HepG2 (cell line): Measurements from ENCODE around the gene CDHR5. TPM values are rescaled to one million over a fixed set of nuclear protein-coding genes. Genes with fewer than 3 reads are reported as not detected.

Source experiments
- ATAC-seq: fragments of 200-7000 bp; cut with Tn5 transposase; 3 replicates; pipeline ENCODE4 v1.9.1; 2020; ENCODE audit warnings: mild to moderate bottlenecking, moderate library complexity
- BruUV-seq: library from RNA; stranded (reverse); fragments of 400-500 nt; replicated peaks from 2 replicates; lab custom pipeline; 2021; lab: Mats Ljungman, UMichigan
- CTCF ChIA-PET: fragments of 300-600 bp; formaldehyde crosslinking; extraction: SDS; loops from one replicate; lab custom pipeline; 2021; ENCODE audit warnings: low total read pairs, inconsistent platforms, low intra/inter-chr PET ratio; lab: Yijun Ruan, JAX
- POLR2A ChIA-PET: fragments of 350-600 bp; sonication (Branson Sonifier 250); formaldehyde crosslinking; loops from one replicate; lab custom pipeline; 2020; ENCODE audit warnings: antibody characterized with exemption, inconsistent platforms; lab: Yijun Ruan, JAX
- DNase-seq: peaks from one replicate; pipeline ENCODE4 v3.0.0-alpha.2; 2015; ENCODE audit warnings: low spot score
- FAIRE-seq: peaks from 3 replicates; lab custom pipeline; 2011; peaks lifted over from hg19 to GRCh38; lab: Jason Lieb, UNC
- H2AFZ ChIP-seq: one replicate; pipeline ENCODE4 v1.6.1; 2011; ENCODE audit warnings: low read length, inconsistent platforms
- H3K27ac ChIP-seq: fragments of 300-600 bp; 3 replicates; pipeline ENCODE4 v1.8.0; 2011; ENCODE audit warnings: mixed run types, mild to moderate bottlenecking, mixed read lengths, low read length, inconsistent platforms; ENCODE audit not compliant: insufficient read depth; ENCODE audit errors: extremely low read length
- H3K27me3 ChIP-seq, 2 experiments: fragments of 200-600 bp in 1 of 2; 2 replicates in 1 of 2; 3 replicates in 1 of 2; pipeline versions ENCODE4 v1.6.0 to v1.8.0; 2011; ENCODE audit warnings: low read length in 2 of 2, mild to moderate bottlenecking in 2 of 2, moderate library complexity in 2 of 2, inconsistent platforms in 1 of 2; ENCODE audit not compliant: insufficient read depth in 2 of 2, control insufficient read depth in 1 of 2
- H3K36me3 ChIP-seq, 2 experiments: fragments of 200-600 bp in 1 of 2; replicated peaks in 1 of 2; 2 replicates in 1 of 2; 3 replicates in 1 of 2; pipeline versions ENCODE4 v1.5.1 to v1.8.0; 2011; ENCODE audit warnings: low read length in 2 of 2, inconsistent platforms in 1 of 2; ENCODE audit not compliant: insufficient read depth in 2 of 2, control insufficient read depth in 1 of 2
- H3K4me1 ChIP-seq: 2 replicates; pipeline ENCODE4 v1.5.1; 2012; ENCODE audit warnings: low read length, inconsistent platforms; ENCODE audit not compliant: insufficient read depth
- H3K4me2 ChIP-seq: 2 replicates; pipeline ENCODE4 v1.6.0; 2011; ENCODE audit warnings: low read depth, low read length, inconsistent platforms
- H3K4me3 ChIP-seq, 3 experiments: fragments of 200-600 bp in 1 of 3; sonication (generic), shearing (Covaris generic) in 1 of 3; replicated peaks in 1 of 3; 2 replicates each; pipeline ENCODE4 v1.5.1; 2011 to 2016; ENCODE audit warnings: low read length in 3 of 3, inconsistent platforms in 2 of 3, low read depth in 2 of 3, mild to moderate bottlenecking in 2 of 3, control low read depth in 1 of 3, mixed read lengths in 1 of 3; ENCODE audit not compliant: insufficient read depth in 1 of 3
- H3K79me2 ChIP-seq: one replicate; pipeline ENCODE4 v1.6.1; 2011; ENCODE audit warnings: low read length, inconsistent platforms; ENCODE audit not compliant: insufficient read depth
- H3K9ac ChIP-seq: 2 replicates; pipeline ENCODE4 v1.6.0; 2011; ENCODE audit warnings: mild to moderate bottlenecking, low read depth, low read length, inconsistent platforms; ENCODE audit not compliant: insufficient read depth
- H3K9me3 ChIP-seq: 2 replicates; pipeline ENCODE4 v1.5.1; 2012; ENCODE audit warnings: mild to moderate bottlenecking, low read length
- H4K20me1 ChIP-seq: 2 replicates; pipeline ENCODE4 v1.6.0; 2011; ENCODE audit warnings: inconsistent platforms, mild to moderate bottlenecking, low read length, moderate library complexity; ENCODE audit not compliant: insufficient read depth
- ATF1 ChIP-seq: IDR thresholded peaks from 2 replicates; pipeline ENCODE4 v1.6.1; 2016; ENCODE audit warnings: mild to moderate bottlenecking, control low read depth
- BHLHE40 ChIP-seq: IDR thresholded peaks from 2 replicates; pipeline ENCODE4 v1.6.1; 2011; ENCODE audit warnings: low read length, improper control_type of control experiment
- ERF ChIP-seq: IDR thresholded peaks from 2 replicates; pipeline ENCODE4 v1.6.1; 2018; ENCODE audit warnings: missing biosample characterization, missing genetic modification reagents
- GABPB1 ChIP-seq: IDR thresholded peaks from 2 replicates; pipeline ENCODE4 v1.6.1; 2016; ENCODE audit warnings: mild to moderate bottlenecking, missing genetic modification reagents, moderate library complexity, missing compliant biosample characterization
- HOXD1 ChIP-seq: sonication (generic); formaldehyde crosslinking; IDR thresholded peaks from 2 replicates; pipeline ENCODE4 v1.5.0; 2020; ENCODE audit warnings: missing genetic modification reagents
- IRF2 ChIP-seq: IDR thresholded peaks from 2 replicates; pipeline ENCODE4 v1.6.1; 2018; ENCODE audit warnings: missing genetic modification reagents, missing compliant biosample characterization
- MATR3 ChIP-seq: sonication (generic); formaldehyde crosslinking; IDR thresholded peaks from 2 replicates; pipeline ENCODE4 v1.4.0; 2020; ENCODE audit warnings: missing genetic modification reagents
- PAWR ChIP-seq: sonication (generic); formaldehyde crosslinking; IDR thresholded peaks from 2 replicates; pipeline ENCODE4 v1.4.0; 2020; ENCODE audit warnings: missing genetic modification reagents, mild to moderate bottlenecking, borderline replicate concordance
- PCBP2 ChIP-seq: fragments of 200-400 bp; formaldehyde crosslinking; optimal IDR thresholded peaks from 2 replicates; pipeline ENCODE3; 2018; ENCODE audit warnings: low read length, low read depth; ENCODE audit not compliant: poor library complexity, severe bottlenecking
- TRIM24 ChIP-seq: sonication (generic); formaldehyde crosslinking; IDR thresholded peaks from 2 replicates; pipeline ENCODE4 v1.8.0; 2022; ENCODE audit warnings: mild to moderate bottlenecking, missing genetic modification reagents
- ZC3H13 ChIP-seq: sonication (generic); formaldehyde crosslinking; IDR thresholded peaks from 2 replicates; pipeline ENCODE4 v1.8.1; 2023; ENCODE audit warnings: mild to moderate bottlenecking, missing genetic modification reagents, moderate library complexity
- ZFP36 ChIP-seq: fragments of 150-350 bp; IDR thresholded peaks from 2 replicates; pipeline ENCODE4 v1.6.1; 2018; ENCODE audit warnings: borderline replicate concordance, low read length, low read depth; ENCODE audit not compliant: partially characterized antibody
- ZIK1 ChIP-seq: sonication (generic); formaldehyde crosslinking; IDR thresholded peaks from 2 replicates; pipeline ENCODE4 v1.5.0; 2020; ENCODE audit warnings: mild to moderate bottlenecking, low read depth, missing genetic modification reagents, borderline replicate concordance
- ZNF160 ChIP-seq: sonication (generic); formaldehyde crosslinking; IDR thresholded peaks from 2 replicates; pipeline ENCODE4 v1.8.0; 2022; ENCODE audit warnings: mild to moderate bottlenecking, inconsistent platforms, missing genetic modification reagents
- ZNF263 ChIP-seq: sonication (generic); formaldehyde crosslinking; IDR thresholded peaks from 2 replicates; pipeline ENCODE4 v1.4.0; 2020; ENCODE audit warnings: missing genetic modification reagents
- ZNF550 ChIP-seq: sonication (generic); formaldehyde crosslinking; IDR thresholded peaks from 2 replicates; pipeline ENCODE4 v1.4.0; 2020; ENCODE audit warnings: mild to moderate bottlenecking, missing genetic modification reagents, borderline replicate concordance
- ZNF616 ChIP-seq: sonication (generic); formaldehyde crosslinking; IDR thresholded peaks from 2 replicates; pipeline ENCODE4 v1.5.0; 2020; ENCODE audit warnings: low read depth, mild to moderate bottlenecking, missing genetic modification reagents
- ZNF674 ChIP-seq: sonication (generic); formaldehyde crosslinking; IDR thresholded peaks from 2 replicates; pipeline ENCODE4 v1.5.0; 2020; ENCODE audit warnings: low read depth, mild to moderate bottlenecking, missing genetic modification reagents
- ZNF841 ChIP-seq: sonication (generic); formaldehyde crosslinking; IDR thresholded peaks from 2 replicates; pipeline ENCODE4 v1.8.1; 2023; ENCODE audit warnings: missing genetic modification reagents, borderline replicate concordance
- whole genome bisulfite sequencing: methylation state at CpG from one replicate; pipeline ENCODE4 v1.1.6; 2017; ENCODE audit warnings: low lambda C conversion rate; 5-methylcytosine and 5-hydroxymethylcytosine counted together
- in situ Hi-C: cut with HindIII; loops from 2 replicates; pipeline ENCODE4 v1.10.0; 2017; ENCODE audit warnings: low pct_unique_long_range_greater_than_20kb; ENCODE audit not compliant: extremely low pct_ligation_motif_present
- intact Hi-C: fragments of 100-400 bp; cut with micrococcal nuclease; formaldehyde crosslinking; loops from one replicate; pipeline ENCODE4 v1.10.0; 2022; ENCODE audit not compliant: unreplicated experiment
- polyA plus RNA-seq, 8 experiments: library from polyadenylated mRNA; depleted of rRNA in 3 of 8; stranded (reverse) in 7 of 8; unstranded in 1 of 8; fragments of >200 nt; fragmentation: Illumina TruSeq in 4 of 8; extraction: Trizol in 4 of 8; gene quantifications; 2 replicates each; pipeline versions ENCODE4 v1.2.1 to v1.2.3, GENCODE V29; 2011 to 2016; ENCODE audit warnings: low read depth in 4 of 8, missing spikeins in 1 of 8, mixed read lengths in 1 of 8; ENCODE audit not compliant: insufficient read depth in 1 of 8
- total RNA-seq, 5 experiments: library from RNA; depleted of rRNA; stranded (reverse); fragments of >200 nt; fragmentation: Illumina TruSeq; extraction: Trizol; gene quantifications; 2 replicates each; pipeline ENCODE4 v1.2.3, GENCODE V29; 2016; ENCODE audit warnings: low read depth in 1 of 5
- TF ChIP-seq, protein P1 (sequence below): sonication (generic); formaldehyde crosslinking; IDR thresholded peaks from 2 replicates; pipeline ENCODE4 v1.9.0; 2021; ENCODE audit warnings: mild to moderate bottlenecking, missing genetic modification reagents

The CDHR5 gene
- total and polyA plus RNA-seq, 2 of the 13 experiments (the other 11 are each of a cell fraction or from before 2014, with no cell fraction given), result 0.46 to 0.71 TPM

DNA sequence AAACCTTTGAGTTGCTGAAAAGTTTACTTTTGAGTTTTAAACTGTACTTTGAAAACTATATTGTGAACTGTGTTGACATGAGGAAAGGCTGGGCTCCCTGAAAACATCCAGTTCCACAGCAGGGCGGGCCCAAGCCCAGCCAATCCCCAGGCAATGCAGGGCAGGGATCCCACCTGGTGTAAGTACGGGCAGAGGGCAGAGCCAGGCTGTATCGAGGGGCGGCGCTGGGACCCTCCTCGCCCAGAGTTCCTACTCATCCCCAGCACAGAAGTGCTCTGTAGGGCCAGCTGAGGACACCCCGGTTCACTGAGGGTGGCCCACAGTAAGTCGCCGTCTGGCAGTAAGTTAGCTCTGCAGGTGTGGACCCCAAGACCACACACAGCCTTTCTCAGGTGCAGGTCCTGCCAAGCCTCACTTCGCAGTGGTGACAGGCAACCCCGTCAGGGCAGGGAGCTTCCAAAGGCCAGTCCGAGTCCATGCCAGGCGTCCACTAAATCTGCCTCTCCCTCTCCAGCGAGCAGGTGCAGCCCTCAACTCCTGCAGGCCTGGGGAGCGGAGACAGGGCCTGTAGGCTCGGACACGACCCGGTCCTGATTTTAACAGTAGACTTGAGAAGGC is 57.6 kb downstream of the CDHR5 start:
- in situ Hi-C loops (no loop called here), intact Hi-C loops (no loop called here)
- no peak for DNase-seq
- Histone ChIP-seq H3K27me3 (no peaks in the 10 kb centered on the region; a peak in 2 of 5 replicates), H3K9me3 (no peaks in the 10 kb centered on the region), H3K4me3 (peak overlapping the region; percentile 75 to 97 (median 96)), H2AFZ (no peak overlapping the region), H3K9ac (peak overlapping the region; percentile 75), H3K27ac (peak overlapping the region; percentile 3), H3K4me1 (peaks cover 71% of the 10 kb centered on the region), H3K79me2 (peaks cover 18% of the 10 kb centered on the region), H4K20me1 (peaks cover 25% of the 10 kb centered on the region; the same call in 1 of the 2 replicates), H3K36me3 (peaks cover 0 to 2% of the 10 kb centered on the region in 2 experiments; a peak in 3 of 5 replicates), H3K4me2 (peak overlapping the region; percentile 80)
- no TSS peak for BruUV-seq
- ChIA-PET CTCF (no interaction called here), POLR2A (interaction anchor here (1.6 to 1.8 kb wide), 3 partner anchors 9 to 21 kb away, joined by 4 to 8 read pairs (median 5); partner anchors contain the start of gene PHRF1)
- WGBS, result 55% methylated on average over 11 of the region's 18 CpGs
- no peak for FAIRE-seq
- ATAC-seq, result no peak
- TF ChIP-seq GABPB1, result peak; percentile 17; the same call in 1 of the 2 replicates
- no peak for TF ChIP-seq ZFP36
- TF ChIP-seq, protein P1, sequence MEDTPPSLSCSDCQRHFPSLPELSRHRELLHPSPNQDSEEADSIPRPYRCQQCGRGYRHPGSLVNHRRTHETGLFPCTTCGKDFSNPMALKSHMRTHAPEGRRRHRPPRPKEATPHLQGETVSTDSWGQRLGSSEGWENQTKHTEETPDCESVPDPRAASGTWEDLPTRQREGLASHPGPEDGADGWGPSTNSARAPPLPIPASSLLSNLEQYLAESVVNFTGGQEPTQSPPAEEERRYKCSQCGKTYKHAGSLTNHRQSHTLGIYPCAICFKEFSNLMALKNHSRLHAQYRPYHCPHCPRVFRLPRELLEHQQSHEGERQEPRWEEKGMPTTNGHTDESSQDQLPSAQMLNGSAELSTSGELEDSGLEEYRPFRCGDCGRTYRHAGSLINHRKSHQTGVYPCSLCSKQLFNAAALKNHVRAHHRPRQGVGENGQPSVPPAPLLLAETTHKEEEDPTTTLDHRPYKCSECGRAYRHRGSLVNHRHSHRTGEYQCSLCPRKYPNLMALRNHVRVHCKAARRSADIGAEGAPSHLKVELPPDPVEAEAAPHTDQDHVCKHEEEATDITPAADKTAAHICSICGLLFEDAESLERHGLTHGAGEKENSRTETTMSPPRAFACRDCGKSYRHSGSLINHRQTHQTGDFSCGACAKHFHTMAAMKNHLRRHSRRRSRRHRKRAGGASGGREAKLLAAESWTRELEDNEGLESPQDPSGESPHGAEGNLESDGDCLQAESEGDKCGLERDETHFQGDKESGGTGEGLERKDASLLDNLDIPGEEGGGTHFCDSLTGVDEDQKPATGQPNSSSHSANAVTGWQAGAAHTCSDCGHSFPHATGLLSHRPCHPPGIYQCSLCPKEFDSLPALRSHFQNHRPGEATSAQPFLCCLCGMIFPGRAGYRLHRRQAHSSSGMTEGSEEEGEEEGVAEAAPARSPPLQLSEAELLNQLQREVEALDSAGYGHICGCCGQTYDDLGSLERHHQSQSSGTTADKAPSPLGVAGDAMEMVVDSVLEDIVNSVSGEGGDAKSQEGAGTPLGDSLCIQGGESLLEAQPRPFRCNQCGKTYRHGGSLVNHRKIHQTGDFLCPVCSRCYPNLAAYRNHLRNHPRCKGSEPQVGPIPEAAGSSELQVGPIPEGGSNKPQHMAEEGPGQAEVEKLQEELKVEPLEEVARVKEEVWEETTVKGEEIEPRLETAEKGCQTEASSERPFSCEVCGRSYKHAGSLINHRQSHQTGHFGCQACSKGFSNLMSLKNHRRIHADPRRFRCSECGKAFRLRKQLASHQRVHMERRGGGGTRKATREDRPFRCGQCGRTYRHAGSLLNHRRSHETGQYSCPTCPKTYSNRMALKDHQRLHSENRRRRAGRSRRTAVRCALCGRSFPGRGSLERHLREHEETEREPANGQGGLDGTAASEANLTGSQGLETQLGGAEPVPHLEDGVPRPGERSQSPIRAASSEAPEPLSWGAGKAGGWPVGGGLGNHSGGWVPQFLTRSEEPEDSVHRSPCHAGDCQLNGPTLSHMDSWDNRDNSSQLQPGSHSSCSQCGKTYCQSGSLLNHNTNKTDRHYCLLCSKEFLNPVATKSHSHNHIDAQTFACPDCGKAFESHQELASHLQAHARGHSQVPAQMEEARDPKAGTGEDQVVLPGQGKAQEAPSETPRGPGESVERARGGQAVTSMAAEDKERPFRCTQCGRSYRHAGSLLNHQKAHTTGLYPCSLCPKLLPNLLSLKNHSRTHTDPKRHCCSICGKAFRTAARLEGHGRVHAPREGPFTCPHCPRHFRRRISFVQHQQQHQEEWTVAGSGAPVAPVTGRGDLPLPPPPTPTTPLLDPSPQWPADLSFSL (CRISPR knock-in tag), result no peak
- no peak for TF ChIP-seq ZNF674 (CRISPR knock-in tag)
- TF ChIP-seq IRF2, result no peak
- no peak for TF ChIP-seq PCBP2
- TF ChIP-seq ZNF160 (CRISPR knock-in tag), result no peak
- TF ChIP-seq ZC3H13, result peak; percentile 59; the same call in 1 of the 2 replicates
- no peak for TF ChIP-seq TRIM24 (CRISPR knock-in tag)
- TF ChIP-seq ATF1 (CRISPR knock-in tag), result no peak
- no peak for TF ChIP-seq ZNF263 (CRISPR knock-in tag)
- TF ChIP-seq HOXD1 (CRISPR knock-in tag), result no peak
- TF ChIP-seq BHLHE40, result no peak
- no peak for TF ChIP-seq ZNF550 (CRISPR knock-in tag)
- no peak for TF ChIP-seq ERF
- TF ChIP-seq ZNF616 (CRISPR knock-in tag), result 0 out of 2 replicates have a peak, but pooled peaks have one; percentile 32
- TF ChIP-seq MATR3 (CRISPR knock-in tag), result no peak
- no peak for TF ChIP-seq PAWR (CRISPR knock-in tag)
- TF ChIP-seq ZNF841 (CRISPR knock-in tag), result no peak
- no peak for TF ChIP-seq ZIK1 (CRISPR knock-in tag)
